GM18505 (cell line): ENCODE results near the gene AAGAB.
"Not testable (repeated sequence)": the region's sequence is repeated elsewhere in the genome, so short reads cannot be mapped to it uniquely, and the experiment has no call there.

ENCODE experiments used
- ATAC-seq: cut with Tn5 transposase; IDR thresholded peaks from one replicate; pipeline ENCODE4 v1.9.1; 2021; ENCODE audit not compliant: unreplicated experiment
- POLR2A ChIP-seq: IDR thresholded peaks from 4 replicates; pipeline ENCODE4 v1.6.1; 2011; ENCODE audit warnings: borderline replicate concordance; ENCODE audit not compliant: insufficient read depth, insufficient read length; ENCODE audit errors: extremely low read depth

The AAGAB gene

DNA sequence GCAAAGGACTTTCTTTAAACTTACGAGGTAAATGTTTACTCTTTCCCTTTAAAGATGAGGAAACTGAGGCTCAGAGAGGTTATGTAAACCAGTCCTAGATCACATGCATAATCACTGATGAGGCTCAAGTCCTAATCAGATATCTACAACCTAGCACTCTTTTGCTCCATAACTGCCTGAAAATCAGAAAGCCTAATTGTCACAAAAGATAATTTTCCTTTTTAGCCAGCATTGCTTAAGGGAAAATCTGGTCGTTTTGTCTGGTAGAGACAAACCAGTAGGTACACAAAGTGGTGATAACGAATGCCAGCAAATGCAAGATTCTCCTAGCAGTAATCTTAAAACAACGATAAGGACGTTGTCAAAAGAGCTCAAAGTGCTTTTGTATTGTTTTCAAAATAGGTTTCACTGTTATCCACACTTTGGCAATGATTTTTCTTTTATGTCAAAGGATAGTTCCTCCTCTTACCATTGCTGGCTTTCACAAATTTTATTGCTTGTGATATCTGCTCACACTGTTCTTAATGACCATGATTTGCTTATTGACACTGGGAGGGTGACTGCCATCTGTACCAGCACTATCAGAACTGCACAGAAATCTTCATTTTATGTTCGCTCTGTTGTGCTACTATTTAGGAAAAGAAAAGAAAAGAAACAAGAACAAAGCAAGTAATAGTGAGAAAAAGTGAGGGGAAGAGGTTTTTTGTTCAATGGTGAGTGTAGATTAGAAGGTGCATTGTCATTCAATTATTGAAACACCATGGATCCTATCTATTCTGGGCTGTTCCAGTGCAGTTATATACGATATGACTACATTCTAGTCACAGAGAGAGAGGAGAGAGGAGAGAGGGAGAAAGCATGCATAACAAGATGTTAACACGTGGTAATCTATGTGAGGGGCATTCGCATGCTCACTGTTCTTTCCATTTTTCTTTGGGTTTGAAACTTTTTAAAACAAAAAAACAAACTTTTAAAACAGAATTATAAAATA, 13.8 kb upstream of the AAGAB start:
- ATAC-seq: no peak
- no peak for TF ChIP-seq POLR2A

DNA sequence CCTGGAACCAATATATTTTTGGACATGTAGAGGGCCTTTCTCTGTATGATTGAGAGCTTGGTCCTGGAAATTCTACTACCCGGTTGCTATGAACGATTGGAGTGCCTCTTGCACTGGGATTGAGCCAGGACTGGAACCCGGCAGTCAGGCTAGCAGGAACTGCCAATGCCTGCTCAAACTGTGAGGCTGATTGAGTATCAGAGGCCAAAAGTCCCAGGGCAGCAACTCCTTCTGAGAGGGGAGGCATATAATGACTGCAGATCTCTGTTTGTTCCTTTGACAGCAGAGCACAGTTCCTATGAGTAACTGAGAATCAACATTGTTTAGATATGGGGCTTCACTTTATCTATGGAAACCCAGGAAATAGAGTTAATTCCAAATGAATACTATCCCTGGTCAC, 13.0 kb upstream of the AAGAB start:
- TF ChIP-seq POLR2A: no peak
- ATAC-seq: no peak

DNA sequence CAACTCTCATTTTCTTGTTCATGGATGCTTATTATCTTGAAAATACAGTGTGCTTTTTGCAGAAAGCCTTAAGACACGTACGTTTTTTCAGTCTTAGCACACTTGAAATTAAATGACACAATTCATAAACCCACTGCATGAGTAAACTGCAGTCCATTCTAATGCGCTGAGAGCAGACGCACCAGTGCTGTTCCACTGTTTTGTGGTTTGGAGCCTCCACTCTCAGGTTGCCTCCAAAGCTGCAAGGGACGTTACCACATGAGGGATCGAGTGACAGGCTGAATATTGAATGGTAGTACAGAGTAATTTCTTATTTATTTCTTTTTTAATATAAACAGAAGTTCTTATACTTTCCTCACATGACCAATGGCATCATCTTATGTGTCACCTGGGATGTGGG, 12.4 kb upstream of the AAGAB start:
- ATAC-seq: no peak
- no peak for TF ChIP-seq POLR2A

DNA sequence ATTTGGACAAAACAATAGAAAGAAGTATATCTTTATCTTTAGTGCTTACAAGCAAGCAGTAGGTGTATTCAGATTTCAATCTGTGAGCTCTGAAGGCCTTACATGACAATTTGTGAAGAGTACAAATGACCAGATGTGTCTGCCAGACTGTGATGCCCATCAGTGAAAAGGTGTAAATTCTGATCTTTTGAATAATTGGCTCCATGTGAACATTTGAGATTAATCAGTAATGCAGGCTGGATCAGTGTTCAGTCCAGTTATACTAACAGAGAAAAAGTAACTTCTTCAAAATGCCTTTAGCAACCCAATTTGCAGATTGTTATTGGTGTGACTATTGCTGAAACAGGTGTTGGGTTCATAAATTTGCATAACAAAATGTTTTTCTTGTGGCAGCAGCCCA, 5.3 kb upstream of the AAGAB start:
- ATAC-seq: no peak
- no peak for TF ChIP-seq POLR2A

DNA sequence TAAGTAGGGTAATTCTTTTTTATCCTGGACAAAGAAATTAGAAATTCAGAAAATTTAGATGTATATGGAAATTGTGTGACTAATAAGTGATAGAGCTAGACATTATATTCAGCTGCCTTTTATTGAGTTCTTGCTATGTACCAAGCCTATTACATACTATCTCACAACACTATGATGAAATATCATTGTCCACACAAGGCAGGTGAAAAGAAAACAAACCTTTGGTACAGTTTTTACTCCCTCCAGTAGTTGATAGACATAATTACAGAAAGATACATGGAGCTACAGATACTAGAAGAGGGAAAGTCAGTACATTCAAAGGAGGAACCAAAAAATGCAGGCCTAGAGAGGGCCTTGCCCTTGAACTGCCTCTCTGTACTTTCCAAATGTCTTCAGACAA, 4.9 kb upstream of the AAGAB start:
- no peak for ATAC-seq
- TF ChIP-seq POLR2A: no peak

DNA sequence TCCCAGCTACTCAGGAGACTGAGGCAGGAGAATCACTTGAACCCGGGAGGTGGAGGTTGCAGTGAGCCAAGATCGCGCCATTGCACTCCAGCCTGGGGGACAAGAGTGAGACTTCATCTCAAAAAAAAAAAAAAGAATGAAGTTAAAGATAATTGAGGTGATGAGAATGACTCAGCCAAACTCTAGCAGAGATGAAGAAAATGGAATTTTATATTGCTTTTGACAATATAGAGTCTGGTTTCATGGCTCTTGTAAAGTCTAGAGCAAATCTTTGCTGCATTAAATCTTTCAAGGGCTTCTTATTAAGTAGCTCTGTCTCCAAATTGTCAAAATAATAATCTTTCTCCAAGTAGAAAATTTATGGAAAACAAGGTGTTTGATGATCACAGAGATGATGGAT, 4.0 kb upstream of the AAGAB start:
- not testable (repeated sequence) for ATAC-seq

DNA sequence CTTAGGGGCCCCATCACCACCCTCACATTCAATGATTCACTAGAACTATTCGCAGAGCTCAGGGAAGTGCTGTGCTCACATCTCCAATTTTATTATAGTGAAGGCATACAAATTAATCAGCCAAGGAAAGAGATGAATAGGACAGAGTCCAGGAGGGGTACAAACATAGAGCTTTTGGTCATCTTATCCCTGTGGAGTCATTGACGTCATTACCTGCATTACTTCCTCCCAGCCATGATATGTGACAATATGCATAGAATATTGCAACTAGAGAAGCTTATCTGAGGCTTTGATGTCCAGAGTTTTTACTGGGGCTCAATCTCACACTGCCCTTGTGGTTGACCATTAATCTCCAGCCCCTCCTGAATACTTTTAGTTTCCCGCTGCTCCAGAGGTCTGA, 1.6 kb upstream of the AAGAB start:
- no peak for TF ChIP-seq POLR2A
- ATAC-seq: no peak

DNA sequence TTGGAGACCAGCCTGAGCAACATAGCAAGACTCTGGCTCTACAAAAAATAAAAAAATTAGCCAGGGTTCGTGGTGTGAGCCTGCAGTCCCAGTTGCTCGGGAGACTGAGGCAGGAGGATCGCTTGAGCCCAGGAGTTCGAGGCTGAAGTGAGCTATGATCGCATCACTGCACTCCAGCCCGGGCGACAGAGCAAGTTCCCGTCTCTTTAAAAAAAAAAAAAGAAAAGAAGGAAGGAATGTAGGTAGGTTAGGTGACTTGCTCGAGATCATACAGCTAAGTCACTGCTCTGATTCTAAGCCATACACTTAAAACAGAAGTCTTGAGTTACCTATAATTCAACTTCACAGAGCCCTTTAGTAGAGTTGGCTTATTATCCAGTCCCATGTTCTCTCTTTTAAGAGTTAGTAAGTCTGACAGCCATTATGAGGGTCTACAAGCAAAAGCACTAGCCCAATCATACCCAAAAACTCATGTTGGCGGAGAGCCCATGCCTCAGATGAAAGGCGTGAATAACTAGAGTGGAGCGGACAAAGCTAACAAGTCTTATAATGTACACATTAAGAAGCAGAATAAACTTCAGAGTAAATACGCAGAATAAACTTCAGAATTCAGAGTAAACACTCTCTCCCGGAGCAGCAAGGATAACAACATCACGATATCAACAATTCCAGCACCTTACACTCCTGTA, 768 bp downstream of the AAGAB start:
- TF ChIP-seq POLR2A: no peak
- no peak for ATAC-seq

DNA sequence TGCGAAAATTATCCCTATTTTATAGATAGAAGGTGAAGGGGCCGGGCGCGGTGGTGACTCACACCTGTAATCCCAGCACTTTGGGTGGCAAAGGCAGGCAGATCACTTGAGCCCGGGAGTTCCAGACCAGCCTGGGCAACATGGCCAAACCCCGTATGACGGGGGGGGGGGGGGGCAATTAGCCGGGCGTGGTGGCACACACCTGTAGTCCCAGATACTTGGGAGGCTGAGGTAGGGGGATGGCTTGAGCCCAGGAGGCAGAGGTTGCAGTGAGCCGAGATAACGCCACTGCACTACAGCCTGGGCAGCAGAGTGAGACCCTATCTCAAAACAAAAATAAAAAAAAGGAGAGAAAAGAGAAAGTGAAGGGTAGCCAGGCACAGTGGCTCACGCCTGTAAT, 1.4 kb downstream of the AAGAB start:
- ATAC-seq: no peak
- TF ChIP-seq POLR2A: no peak

DNA sequence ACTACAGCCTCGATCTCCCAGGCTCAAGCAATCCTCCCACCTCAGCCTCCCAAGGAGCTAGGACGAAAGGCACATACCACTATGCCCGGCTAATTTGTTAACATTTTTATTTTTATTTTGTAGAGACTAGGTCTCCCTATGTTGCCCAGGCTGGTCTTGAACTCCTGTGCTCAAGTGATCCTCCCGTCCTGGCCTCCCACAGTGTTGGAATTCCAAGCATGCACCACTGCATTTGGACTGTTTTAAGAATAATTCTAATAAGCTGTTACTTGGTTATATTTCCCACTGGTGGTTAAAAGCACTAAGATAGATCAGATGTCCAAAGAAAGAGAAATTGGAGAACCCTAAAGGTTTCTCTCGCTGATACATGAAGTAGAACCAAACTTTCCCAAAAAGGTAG, 3.1 kb downstream of the AAGAB start:
- no peak for ATAC-seq

DNA sequence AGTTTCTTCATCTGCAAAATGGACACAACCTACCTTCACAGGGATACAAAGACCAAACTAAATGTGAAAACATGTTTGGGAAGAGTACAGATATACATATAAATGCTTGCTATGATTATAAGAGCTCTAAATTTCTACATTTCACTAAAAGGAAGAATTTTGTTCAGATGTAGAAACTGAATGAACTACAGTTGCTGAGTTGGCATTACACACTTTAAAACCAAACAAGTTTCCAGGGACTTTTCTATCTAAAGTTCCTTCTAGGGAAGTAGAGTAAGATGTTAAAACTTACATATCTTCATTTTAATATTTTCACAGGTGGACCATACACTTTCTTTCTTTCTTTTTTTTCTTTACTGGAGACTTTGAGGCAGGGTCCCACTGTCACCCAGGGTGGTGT, 4.6 kb downstream of the AAGAB start:
- ATAC-seq: no peak

More for the DNA sequence above, 3.1 kb downstream of the AAGAB start:
- TF ChIP-seq POLR2A: no peak

DNA sequence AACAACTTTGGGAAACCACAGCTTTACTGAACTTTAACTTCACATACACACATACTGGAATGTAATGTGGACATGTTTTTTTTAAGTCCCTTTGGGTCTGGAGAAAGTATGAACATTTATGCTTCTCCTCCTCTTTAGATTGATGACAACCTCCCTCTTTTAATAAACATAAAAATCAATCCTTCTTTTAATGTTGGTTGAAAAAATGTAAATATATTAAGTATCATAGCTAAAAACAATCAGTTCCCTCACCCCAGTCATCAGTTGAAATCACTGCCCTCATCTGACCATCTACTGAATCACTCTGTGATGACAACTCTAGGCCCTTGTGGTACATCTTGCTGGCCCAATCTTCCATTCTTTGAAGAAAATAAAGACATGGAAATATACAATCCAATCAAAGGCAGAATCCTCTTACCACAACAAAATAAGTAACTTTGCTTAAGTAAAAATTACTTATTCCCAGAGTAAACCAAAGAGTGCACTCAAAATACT, 6.4 kb downstream of the AAGAB start:
- no peak for ATAC-seq
- TF ChIP-seq POLR2A: no peak

More for the DNA sequence above, 4.6 kb downstream of the AAGAB start:
- no peak for TF ChIP-seq POLR2A

DNA sequence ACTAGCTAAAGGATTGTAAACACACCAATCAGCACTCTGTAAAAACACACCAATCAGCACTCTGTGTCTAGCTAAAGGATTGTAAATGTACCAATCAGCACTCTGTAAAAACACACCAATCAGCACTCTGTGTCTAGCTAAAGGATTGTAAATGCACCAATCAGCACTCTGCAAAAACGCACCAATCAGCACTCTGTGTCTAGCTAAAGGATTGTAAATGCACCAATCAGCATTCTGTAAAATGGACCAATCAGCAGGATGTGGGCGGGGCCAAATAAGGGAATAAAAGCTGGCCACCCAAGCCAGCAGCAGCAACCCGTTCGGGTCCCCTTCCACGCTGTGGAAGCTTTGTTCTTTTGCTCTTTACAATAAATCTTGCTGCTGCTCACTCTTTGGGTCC, 7.9 kb downstream of the AAGAB start:
- not testable (repeated sequence) for ATAC-seq

DNA sequence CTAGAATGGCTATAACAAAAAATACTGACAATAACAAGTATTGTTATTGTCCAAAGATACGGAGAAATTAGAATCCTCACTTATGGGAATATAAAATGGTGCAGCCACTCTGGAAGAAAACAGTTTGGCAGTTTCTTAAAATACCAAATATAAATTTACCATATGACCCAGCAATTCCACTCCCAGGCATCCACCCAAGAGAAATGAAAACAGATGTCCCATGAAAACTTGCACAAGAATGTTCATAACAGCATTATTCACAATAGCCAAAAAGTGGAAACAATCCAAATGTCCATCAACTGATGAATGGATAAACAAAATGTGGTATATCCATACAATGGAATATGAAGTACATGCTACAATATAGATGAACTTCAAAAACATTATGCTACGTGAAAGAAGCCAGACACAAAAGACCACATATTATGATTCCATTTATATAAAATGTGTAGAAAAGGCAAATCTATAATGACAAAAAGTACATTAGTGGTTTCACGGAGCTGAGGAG, 9.4 kb downstream of the AAGAB start:
- ATAC-seq: no peak
- no peak for TF ChIP-seq POLR2A
